Kidney epithelial cell (primary cell): Measurements from ENCODE around the gene ERICH4. TPM values are rescaled to one million over a fixed set of nuclear protein-coding genes. Genes with fewer than 3 reads are reported as not detected.

Experiments
- DNase-seq: peaks from one replicate; pipeline ENCODE4 v3.0.0-alpha.2; 2010; ENCODE audit warnings: low read depth
- H3K27me3 ChIP-seq: 2 replicates; pipeline ENCODE4 v1.6.0; 2011; ENCODE audit warnings: low read length; ENCODE audit not compliant: control insufficient read depth, insufficient read depth
- H3K36me3 ChIP-seq: 2 replicates; pipeline ENCODE4 v1.5.1; 2011; ENCODE audit warnings: low read length; ENCODE audit not compliant: control insufficient read depth, insufficient read depth
- H3K4me3 ChIP-seq: 2 replicates; pipeline ENCODE4 v1.5.1; 2011; ENCODE audit warnings: low read depth, mild to moderate bottlenecking, control low read depth, low read length
- CTCF ChIP-seq: IDR thresholded peaks from 2 replicates; pipeline ENCODE4 v1.5.1; 2011; ENCODE audit warnings: mild to moderate bottlenecking, moderate library complexity, low read length, control low read depth, inconsistent platforms; ENCODE audit not compliant: insufficient read depth, poor library complexity, severe bottlenecking
- total RNA-seq: library from RNA; depleted of rRNA; stranded (reverse); fragments of >200 nt; gene quantifications from 2 replicates; pipeline ENCODE4 v1.2.3, GENCODE V29; 2015

ERICH4 gene
- total RNA-seq: not detected in 2 replicates

GRCh38 chr19:41442473-41443355 lies at the start of gene ERICH4:
TSS of gene ERICH4 (plus strand) at chr19:41443156. CDS start at chr19:41443170, 14 bp downstream.
- DNase-seq: no peak
- Histone ChIP-seq H3K4me3 (no peak within 1 kb of the TSS), H3K36me3 (no peaks in the 10 kb centered on the region), H3K27me3 (no peaks in the 10 kb centered on the region)
- TF ChIP-seq CTCF: no peak

- Histone ChIP-seq H3K36me3 (peaks cover 1% of the 10 kb centered on the region), H3K27me3 (no peaks in the 10 kb centered on the region), H3K4me3 (no peak overlapping the region)
- TF ChIP-seq CTCF: no peak
- no peak for DNase-seq
Measured at GRCh38 chr19:41395355-41395754, 47.6 kb upstream of the ERICH4 start.

GRCh38 chr19:41397086-41398049 lies 45.6 kb upstream of the ERICH4 start, which contains the start of the genes BCKDHA and EXOSC5:
TSS of gene BCKDHA (plus strand) at chr19:41397818. CDS start at chr19:41397828, 10 bp downstream.
TSS of gene EXOSC5 (minus strand) at chr19:41397359. CDS start at chr19:41397328, 31 bp downstream.
- Histone ChIP-seq H3K4me3 (peak within 1 kb of the TSS; percentile 74), H3K27me3 (no peaks in the 10 kb centered on the region), H3K36me3 (no peaks in the 10 kb centered on the region)
- TF ChIP-seq CTCF: no peak
- peak; percentile 98 for DNase-seq

GRCh38 chr19:41398050-41398418 lies 44.9 kb upstream of the ERICH4 start:
- no peak for TF ChIP-seq CTCF
- no peak for DNase-seq
- peak overlapping the region; percentile 74 for H3K4me3 ChIP-seq
- H3K36me3 ChIP-seq: no peaks in the 10 kb centered on the region
- no peaks in the 10 kb centered on the region for H3K27me3 ChIP-seq

- no peak for TF ChIP-seq CTCF
- peak overlapping the region; percentile 74 for H3K4me3 ChIP-seq
- H3K27me3 ChIP-seq: no peaks in the 10 kb centered on the region
- no peaks in the 10 kb centered on the region for H3K36me3 ChIP-seq
- no peak for DNase-seq
Measured at GRCh38 chr19:41398598-41398997, 44.4 kb upstream of the ERICH4 start.
